H9 (cell line): Measurements from ENCODE around the gene CHCHD6. TPM values are rescaled to one million over a fixed set of nuclear protein-coding genes. Genes with fewer than 3 reads are reported as not detected.

Experiments
- DNase-seq: peaks from one replicate; pipeline ENCODE4 v3.0.0-alpha.2; 2017
- H2AFZ ChIP-seq: one replicate; pipeline ENCODE4 v1.6.1; 2013; ENCODE audit warnings: mild to moderate bottlenecking, low read length, control low read depth, moderate library complexity
- H2AK5ac ChIP-seq: 2 replicates; pipeline ENCODE4 v1.6.1; 2013; ENCODE audit warnings: low read length, control low read depth, mixed read lengths; ENCODE audit not compliant: insufficient read length
- H2BK120ac ChIP-seq: one replicate; pipeline ENCODE4 v1.6.1; 2013; ENCODE audit warnings: low read depth, mild to moderate bottlenecking, low read length, control low read depth, inconsistent platforms; ENCODE audit not compliant: poor library complexity, severe bottlenecking
- H2BK12ac ChIP-seq: 2 replicates; pipeline ENCODE4 v1.6.1; 2013; ENCODE audit warnings: low read length, control low read depth, mixed read lengths, low read depth; ENCODE audit not compliant: insufficient read length
- H2BK15ac ChIP-seq: 2 replicates; pipeline ENCODE4 v1.6.1; 2013; ENCODE audit warnings: low read depth, low read length, control low read depth
- H2BK20ac ChIP-seq: one replicate; pipeline ENCODE4 v1.6.1; 2013; ENCODE audit warnings: low read depth, mild to moderate bottlenecking, low read length, control low read depth, inconsistent platforms; ENCODE audit not compliant: poor library complexity, severe bottlenecking
- H2BK5ac ChIP-seq: 2 replicates; pipeline ENCODE4 v1.6.1; 2013; ENCODE audit warnings: low read length, control low read depth, mixed read lengths; ENCODE audit not compliant: insufficient read length
- H3K14ac ChIP-seq: 2 replicates; pipeline ENCODE4 v1.6.1; 2013; ENCODE audit warnings: low read length, control low read depth; ENCODE audit not compliant: insufficient read depth
- H3K18ac ChIP-seq: 2 replicates; pipeline ENCODE4 v1.6.1; 2013; ENCODE audit warnings: low read depth, mild to moderate bottlenecking, mixed read lengths, low read length, control low read depth; ENCODE audit not compliant: insufficient read length
- H3K23ac ChIP-seq: 2 replicates; pipeline ENCODE4 v1.6.1; 2013; ENCODE audit warnings: low read length, control low read depth, mixed read lengths, low read depth; ENCODE audit not compliant: insufficient read length
- H3K23me2 ChIP-seq: 2 replicates; pipeline ENCODE4 v1.6.1; 2013; ENCODE audit warnings: low read depth, mild to moderate bottlenecking, mixed read lengths, low read length, control low read depth; ENCODE audit not compliant: insufficient read length, poor library complexity, severe bottlenecking
- H3K27ac ChIP-seq: 2 replicates; pipeline ENCODE4 v1.5.1; 2013; ENCODE audit warnings: low read length, control low read depth, mixed read lengths, low read depth; ENCODE audit not compliant: insufficient read length
- H3K27me3 ChIP-seq: 2 replicates; pipeline ENCODE4 v1.6.1; 2013; ENCODE audit warnings: low read length, control low read depth, inconsistent platforms; ENCODE audit not compliant: insufficient read depth
- H3K4ac ChIP-seq: 2 replicates; pipeline ENCODE4 v1.6.1; 2013; ENCODE audit warnings: low read depth, mild to moderate bottlenecking, control low read depth, inconsistent platforms, low read length, moderate library complexity
- H3K4me1 ChIP-seq: 2 replicates; pipeline ENCODE4 v1.6.1; 2013; ENCODE audit warnings: low read length, control low read depth, inconsistent platforms; ENCODE audit not compliant: insufficient read depth
- H3K4me2 ChIP-seq: 2 replicates; pipeline ENCODE4 v1.6.1; 2013; ENCODE audit warnings: low read length, control low read depth, mixed read lengths; ENCODE audit not compliant: insufficient read length, insufficient read depth
- H3K56ac ChIP-seq: 2 replicates; pipeline ENCODE4 v1.6.1; 2013; ENCODE audit warnings: low read depth, mild to moderate bottlenecking, mixed read lengths, low read length, control low read depth; ENCODE audit not compliant: insufficient read length
- H3K79me1 ChIP-seq: 2 replicates; pipeline ENCODE4 v1.6.1; 2013; ENCODE audit warnings: low read depth, mild to moderate bottlenecking, moderate library complexity, low read length, control low read depth, inconsistent platforms; ENCODE audit not compliant: insufficient read depth, poor library complexity, severe bottlenecking
- H3K79me2 ChIP-seq: 2 replicates; pipeline ENCODE4 v1.6.1; 2013; ENCODE audit warnings: low read length, control low read depth, inconsistent platforms; ENCODE audit not compliant: insufficient read depth
- H3K9ac ChIP-seq: 2 replicates; pipeline ENCODE4 v1.6.1; 2013; ENCODE audit warnings: low read length, control low read depth, mixed read lengths; ENCODE audit not compliant: insufficient read length; ENCODE audit errors: extremely low read depth
- H3K9me3 ChIP-seq: one replicate; pipeline ENCODE4 v1.6.1; 2013; ENCODE audit warnings: low read depth, low read length, inconsistent platforms; ENCODE audit not compliant: control insufficient read depth
- H3T11ph ChIP-seq: one replicate; pipeline ENCODE4 v1.6.1; 2013; ENCODE audit warnings: mild to moderate bottlenecking, low read length, control low read depth, inconsistent platforms
- H4K20me1 ChIP-seq: one replicate; pipeline ENCODE4 v1.6.1; 2013; ENCODE audit not compliant: control insufficient read depth, insufficient read length, insufficient read depth
- H4K5ac ChIP-seq: 2 replicates; pipeline ENCODE4 v1.6.1; 2013; ENCODE audit warnings: low read depth, mild to moderate bottlenecking, mixed read lengths, low read length, control low read depth; ENCODE audit not compliant: insufficient read length
- H4K8ac ChIP-seq: replicated peaks from 2 replicates; pipeline ENCODE4 v1.6.1; 2013; ENCODE audit warnings: low read length, control low read depth, mixed read lengths, low read depth; ENCODE audit not compliant: insufficient read length
- H4K91ac ChIP-seq: 2 replicates; pipeline ENCODE4 v1.6.1; 2013; ENCODE audit warnings: low read depth, mild to moderate bottlenecking, moderate library complexity, mixed read lengths, low read length, control low read depth; ENCODE audit not compliant: insufficient read length
- H3K27ac Mint-ChIP-seq, 3 experiments: 2 replicates in 2 of 3; 3 replicates in 1 of 3; pipeline ENCODE4 v1.8.0; 2020 to 2021; ENCODE audit warnings: mixed read lengths in 3 of 3, mild to moderate bottlenecking in 1 of 3, moderate library complexity in 1 of 3
- H3K27me3 Mint-ChIP-seq: 2 replicates; pipeline ENCODE4 v1.8.0; 2021; ENCODE audit warnings: low read depth, mild to moderate bottlenecking, moderate library complexity, mixed read lengths
- H3K36me3 Mint-ChIP-seq, 3 experiments: 2 replicates in 2 of 3; 3 replicates in 1 of 3; pipeline ENCODE4 v1.8.0; 2020 to 2021; ENCODE audit warnings: low read depth in 3 of 3, mixed read lengths in 3 of 3; ENCODE audit not compliant: insufficient read depth in 1 of 3
- H3K4me1 Mint-ChIP-seq, 2 experiments: 2 replicates each; pipeline ENCODE4 v1.8.0; 2020; ENCODE audit warnings: mixed read lengths in 2 of 2
- H3K4me3 Mint-ChIP-seq, 2 experiments: 2 replicates in 1 of 2; 3 replicates in 1 of 2; pipeline ENCODE4 v1.8.0; 2020 to 2021; ENCODE audit warnings: mild to moderate bottlenecking in 2 of 2, mixed read lengths in 2 of 2, moderate library complexity in 1 of 2
- H3K9me3 Mint-ChIP-seq, 2 experiments: 2 replicates in 1 of 2; 3 replicates in 1 of 2; pipeline ENCODE4 v1.8.0; 2020; ENCODE audit warnings: mild to moderate bottlenecking in 2 of 2, mixed read lengths in 2 of 2, moderate library complexity in 1 of 2
- CTCF ChIP-seq: fragments of 200-600 bp; sonication (generic); conservative IDR thresholded peaks from 3 replicates; pipeline ENCODE4 v1.8.0; 2021; ENCODE audit warnings: antibody characterized with exemption, mild to moderate bottlenecking
- WGBS: extraction: QIAGEN DNeasy Blood & Tissue Kit; methylation state at CpG from one replicate; pipeline ENCODE4 v1.1.7; 2013; ENCODE audit warnings: missing lambda C conversion rate, low lambda C conversion rate, mixed read lengths; ENCODE audit not compliant: insufficient read length; ENCODE audit errors: extremely low coverage; 5-methylcytosine and 5-hydroxymethylcytosine counted together
- total RNA-seq: library from RNA; stranded (reverse); gene quantifications from 2 replicates; pipeline ENCODE4 v1.2.1, GENCODE V29; 2021

The CHCHD6 gene
- total RNA-seq, 1 experiment from 2014 or later, result 34.2 TPM

GRCh38 chr3:126881861-126882260, 177.8 kb downstream of the CHCHD6 start:
- Histone ChIP-seq H3K56ac (no peak overlapping the region), H3K9ac (no peak overlapping the region), H3K79me2 (no peaks in the 10 kb centered on the region), H4K91ac (no peak overlapping the region), H4K5ac (no peak overlapping the region), H3T11ph (no peak overlapping the region), H2AFZ (no peak overlapping the region), H4K8ac (no peak overlapping the region), H3K27ac (no peak overlapping the region), H2BK12ac (no peak overlapping the region), H3K79me1 (no peaks in the 10 kb centered on the region), H3K27me3 (no peaks in the 10 kb centered on the region), H3K18ac (no peak overlapping the region), H2BK20ac (no peak overlapping the region), H2BK120ac (no peak overlapping the region), H2BK5ac (no peak overlapping the region), H2AK5ac (no peak overlapping the region), H3K14ac (no peak overlapping the region), H2BK15ac (no peak overlapping the region), H3K9me3 (no peaks in the 10 kb centered on the region), H3K23ac (no peak overlapping the region), H3K4me2 (no peak overlapping the region), H3K4me1 (no peaks in the 10 kb centered on the region), H4K20me1 (no peaks in the 10 kb centered on the region), H3K23me2 (no peaks in the 10 kb centered on the region), H3K4ac (no peak overlapping the region)
- H3K27me3 Mint-ChIP-seq, result no peaks in the 10 kb centered on the region
- no peak for DNase-seq
- WGBS, result no CpG with 5 or more reads among the region's 6 CpGs
- H3K27ac Mint-ChIP-seq, result no peak overlapping the region
- no peak for TF ChIP-seq CTCF
- peaks cover 0 to 2% of the 10 kb centered on the region in 2 experiments; a peak in 1 of 4 replicates for H3K4me1 Mint-ChIP-seq
- no peaks in the 10 kb centered on the region for H3K9me3 Mint-ChIP-seq
- no peak overlapping the region for H3K4me3 Mint-ChIP-seq
- peaks cover 0 to 2% (median 0%) of the 10 kb centered on the region in 3 experiments; a peak in 1 of 7 replicates for H3K36me3 Mint-ChIP-seq
